Mononuclear cell (primary cell): Measurements from ENCODE around the gene LMOD2. TPM values are rescaled to one million over a fixed set of nuclear protein-coding genes. Genes with fewer than 3 reads are reported as not detected.

Experiments
- H3K27me3 ChIP-seq: 2 replicates; pipeline ENCODE4 v1.6.0; 2011; ENCODE audit warnings: low read length, control low read depth; ENCODE audit not compliant: insufficient read depth
- H3K4me1 ChIP-seq: 2 replicates; pipeline ENCODE4 v1.5.1; 2011; ENCODE audit warnings: mild to moderate bottlenecking, low read length, control low read depth; ENCODE audit not compliant: insufficient read depth
- H3K4me3 ChIP-seq: 2 replicates; pipeline ENCODE4 v1.5.1; 2011; ENCODE audit warnings: mild to moderate bottlenecking, low read length, moderate library complexity
- H3K9me3 ChIP-seq: 2 replicates; pipeline ENCODE4 v1.5.1; 2011; ENCODE audit warnings: low read depth, mild to moderate bottlenecking, control low read depth, low read length
- total RNA-seq: library from RNA; depleted of rRNA; stranded (reverse); fragments of >200 nt; gene quantifications from one replicate; pipeline ENCODE4 v1.2.3, GENCODE V29; 2012

LMOD2 gene
- total RNA-seq, 1 donor: not detected

- no peak overlapping the region for H3K4me3 ChIP-seq
- no peaks in the 10 kb centered on the region for H3K27me3 ChIP-seq
- H3K9me3 ChIP-seq: no peaks in the 10 kb centered on the region
- H3K4me1 ChIP-seq: no peaks in the 10 kb centered on the region
These were observed 1.1 kb downstream of the LMOD2 start for GRCh38 chr7:123656544-123657303.

- no peaks in the 10 kb centered on the region for H3K9me3 ChIP-seq
- peaks cover 4% of the 10 kb centered on the region for H3K27me3 ChIP-seq
- H3K4me1 ChIP-seq: no peaks in the 10 kb centered on the region
- no peak overlapping the region for H3K4me3 ChIP-seq
These were observed 1.6 kb downstream of the LMOD2 start for GRCh38 chr7:123657304-123657685.

GRCh38 chr7:123658023-123658422 is 2.4 kb downstream of the LMOD2 start:
- Histone ChIP-seq H3K27me3 (peaks cover 4% of the 10 kb centered on the region), H3K4me3 (no peak overlapping the region), H3K9me3 (no peaks in the 10 kb centered on the region), H3K4me1 (no peaks in the 10 kb centered on the region)

- no peak overlapping the region for H3K4me3 ChIP-seq
- H3K27me3 ChIP-seq: peaks cover 9% of the 10 kb centered on the region
- H3K4me1 ChIP-seq: no peaks in the 10 kb centered on the region
- no peaks in the 10 kb centered on the region for H3K9me3 ChIP-seq
These were observed 5.1 kb downstream of the LMOD2 start for GRCh38 chr7:123660514-123661354.

- peaks cover 9% of the 10 kb centered on the region for H3K27me3 ChIP-seq
- no peaks in the 10 kb centered on the region for H3K9me3 ChIP-seq
- no peak overlapping the region for H3K4me3 ChIP-seq
- H3K4me1 ChIP-seq: no peaks in the 10 kb centered on the region
These were observed 6.1 kb downstream of the LMOD2 start for GRCh38 chr7:123661765-123662164.

GRCh38 chr7:123662293-123662692 is 6.6 kb downstream of the LMOD2 start:
- H3K27me3 ChIP-seq: peaks cover 9% of the 10 kb centered on the region
- H3K4me1 ChIP-seq: no peaks in the 10 kb centered on the region
- no peak overlapping the region for H3K4me3 ChIP-seq

GRCh38 chr7:123662755-123663154 is 7.1 kb downstream of the LMOD2 start:
- no peaks in the 10 kb centered on the region for H3K9me3 ChIP-seq
- H3K4me1 ChIP-seq: no peaks in the 10 kb centered on the region

More at GRCh38 chr7:123662293-123662692, 6.6 kb downstream of the LMOD2 start:
- no peaks in the 10 kb centered on the region for H3K9me3 ChIP-seq

GRCh38 chr7:123663200-123663599 is 7.5 kb downstream of the LMOD2 start:
- no peak overlapping the region for H3K4me3 ChIP-seq
- no peaks in the 10 kb centered on the region for H3K4me1 ChIP-seq
- peaks cover 9% of the 10 kb centered on the region for H3K27me3 ChIP-seq
- no peaks in the 10 kb centered on the region for H3K9me3 ChIP-seq

More at GRCh38 chr7:123662755-123663154, 7.1 kb downstream of the LMOD2 start:
- Histone ChIP-seq H3K27me3 (peaks cover 9% of the 10 kb centered on the region), H3K4me3 (no peak overlapping the region)

GRCh38 chr7:123665157-123665556 is 9.5 kb downstream of the LMOD2 start:
- Histone ChIP-seq H3K4me3 (no peak overlapping the region), H3K9me3 (no peaks in the 10 kb centered on the region), H3K27me3 (peaks cover 9% of the 10 kb centered on the region), H3K4me1 (no peaks in the 10 kb centered on the region)

GRCh38 chr7:123665896-123666295 is 10.2 kb downstream of the LMOD2 start:
- Histone ChIP-seq H3K9me3 (no peaks in the 10 kb centered on the region), H3K4me1 (no peaks in the 10 kb centered on the region), H3K27me3 (peaks cover 9% of the 10 kb centered on the region), H3K4me3 (no peak overlapping the region)

- H3K4me1 ChIP-seq: no peaks in the 10 kb centered on the region
- H3K27me3 ChIP-seq: peaks cover 9% of the 10 kb centered on the region
- H3K9me3 ChIP-seq: no peaks in the 10 kb centered on the region
- H3K4me3 ChIP-seq: no peak overlapping the region
These were observed 10.8 kb downstream of the LMOD2 start for GRCh38 chr7:123666492-123666891.

- H3K4me1 ChIP-seq: no peaks in the 10 kb centered on the region
- no peak overlapping the region for H3K4me3 ChIP-seq
- no peaks in the 10 kb centered on the region for H3K9me3 ChIP-seq
- peaks cover 5% of the 10 kb centered on the region for H3K27me3 ChIP-seq
These were observed 13.8 kb downstream of the LMOD2 start for GRCh38 chr7:123669485-123669884.

- H3K4me1 ChIP-seq: no peaks in the 10 kb centered on the region
- H3K27me3 ChIP-seq: no peaks in the 10 kb centered on the region
- no peak overlapping the region for H3K4me3 ChIP-seq
- H3K9me3 ChIP-seq: no peaks in the 10 kb centered on the region
These were observed 17.6 kb downstream of the LMOD2 start for GRCh38 chr7:123673137-123673732.

- no peaks in the 10 kb centered on the region for H3K4me1 ChIP-seq
- H3K4me3 ChIP-seq: no peak overlapping the region
- H3K9me3 ChIP-seq: no peaks in the 10 kb centered on the region
- H3K27me3 ChIP-seq: no peaks in the 10 kb centered on the region
These were observed 18.2 kb downstream of the LMOD2 start for GRCh38 chr7:123673752-123674398.
